Stomach (tissue), 9 donors: ENCODE data around the gene CYFIP1. TPM values are rescaled to one million over a fixed set of nuclear protein-coding genes. Genes with fewer than 3 reads are reported as not detected.

Source experiments
- DNase-seq, 2 donors: peaks; one replicate each; pipeline versions ENCODE4 v3.0.0 to v3.0.0-alpha.2; 2013 to 2019
- H3K27ac ChIP-seq, 5 donors: fragments of 200-600 bp in 4 of 5; sonication (generic) in 4 of 5; one replicate each; pipeline ENCODE4 v1.5.1; 2013 to 2019; ENCODE audit warnings: mild to moderate bottlenecking in 1 of 5, moderate library complexity in 1 of 5
- H3K27me3 ChIP-seq, 3 donors: fragments of 200-600 bp; sonication (generic); one replicate each; pipeline ENCODE4 v1.5.1; 2017 to 2019; ENCODE audit warnings: mixed run types in 1 of 3
- H3K36me3 ChIP-seq, 4 donors: fragments of 200-600 bp; sonication (generic); 1 replicate in 3 of 4; 2 replicates in 1 of 4; pipeline ENCODE4 v1.5.1; 2016 to 2019
- H3K4me1 ChIP-seq, 4 donors: fragments of 200-600 bp; sonication (generic); one replicate each; pipeline ENCODE4 v1.5.1; 2016 to 2019
- H3K4me3 ChIP-seq, 4 donors: fragments of 200-600 bp; sonication (generic) in 3 of 4; one replicate each; pipeline ENCODE4 v1.5.1; 2016 to 2019; ENCODE audit warnings: mild to moderate bottlenecking in 1 of 4
- H3K9me3 ChIP-seq, 4 donors: fragments of 200-600 bp; sonication (generic); one replicate each; pipeline ENCODE4 v1.5.1; 2016 to 2019
- EP300 ChIP-seq: sonication (generic); formaldehyde crosslinking; IDR thresholded peaks from one replicate; pipeline ENCODE4 v1.6.1; 2017; ENCODE audit warnings: antibody characterized with exemption
- POLR2A ChIP-seq, 4 donors: fragments of 450-650 bp; IDR thresholded peaks; one replicate each; pipeline ENCODE4 v1.6.1; 2016; ENCODE audit warnings: antibody characterized with exemption in 4 of 4, control low read depth in 2 of 4, mild to moderate bottlenecking in 1 of 4, moderate library complexity in 1 of 4
- POLR2AphosphoS5 ChIP-seq, 3 donors: sonication (generic); formaldehyde crosslinking; IDR thresholded peaks; one replicate each; pipeline ENCODE4 v1.6.1; 2016; ENCODE audit warnings: antibody characterized with exemption in 3 of 3
- WGBS, 5 donors: extraction: QIAGEN DNeasy Blood & Tissue Kit in 3 of 5; methylation state at CpG; one replicate each; pipeline versions ENCODE4 v1.1.5 to v1.1.7; 2013 to 2018; 5-methylcytosine and 5-hydroxymethylcytosine counted together
- intact Hi-C: fragments of 100-400 bp; cut with DNase I; formaldehyde crosslinking; loops from one replicate; pipeline ENCODE4 v1.15.1; 2023; ENCODE audit warnings: low total_unique reads
- polyA plus RNA-seq, 3 donors: library from polyadenylated mRNA; stranded (reverse); fragments of 200-250 nt; gene quantifications; one replicate each; pipeline ENCODE4 v1.2.3, GENCODE V29; 2013
- total RNA-seq, 5 donors: library from RNA; depleted of rRNA; stranded (reverse); fragments of >200 nt; gene quantifications; one replicate each; pipeline versions ENCODE4 v1.1.0 to v1.2.3, GENCODE V29; 2014 to 2016
- TF ChIP-seq, protein P1 (sequence below), 7 experiments: fragments of 450-650 bp in 4 of 7; fragments of 200-600 bp in 3 of 7; sonication (generic) in 3 of 7; IDR thresholded peaks; one replicate each; pipeline ENCODE4 v1.5.1; 2016 to 2019; ENCODE audit warnings: antibody characterized with exemption in 7 of 7, control low read depth in 2 of 7, mild to moderate bottlenecking in 1 of 7
- donor health status: healthy with polysubstance abuse.
- donor health status: Bipolar disorder and iron deficiency.
- donor health status: healthy.

CYFIP1 gene
- total and polyA plus RNA-seq, 8 donors, result 21.8 to 214 (median 61.6) TPM

DNA sequence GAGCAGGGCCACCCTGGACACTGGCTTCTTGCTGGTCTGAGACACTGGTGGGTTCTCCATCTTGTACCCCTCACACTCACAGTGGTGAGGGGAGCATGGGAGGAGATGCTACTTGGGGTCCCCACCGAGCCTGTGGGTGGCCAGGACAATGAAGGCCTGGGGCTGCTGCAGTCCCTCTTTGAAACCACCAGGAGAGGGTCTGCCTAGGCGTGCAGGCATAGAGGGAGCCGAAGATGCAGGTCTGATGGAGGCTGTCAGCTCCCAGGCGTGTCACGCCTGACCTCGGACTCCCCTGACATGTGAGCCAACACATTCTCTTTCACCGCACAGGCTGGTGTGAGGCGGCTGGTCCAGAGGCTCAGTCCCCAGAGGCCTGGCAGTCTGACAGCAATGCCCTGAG, 102.6 kb downstream of the CYFIP1 start:
- Histone ChIP-seq H3K27ac (no peak overlapping the region), H3K4me1 (no peaks in the 10 kb centered on the region), H3K4me3 (no peak overlapping the region), H3K27me3 (no peaks in the 10 kb centered on the region), H3K36me3 (peaks cover 72 to 100% (median 99%) of the 10 kb centered on the region in 4 donors), H3K9me3 (peaks cover 0 to 8% (median 0%) of the 10 kb centered on the region in 4 donors)
- intact Hi-C loops, result no loop called here
- DNase-seq, result no peak
- no peak for TF ChIP-seq POLR2AphosphoS5 (IDR thresholded peaks at IDR 0.05)
- TF ChIP-seq EP300, result no peak
- WGBS, 5 donors, result 94 to 100% (median 97%) methylated on average over 6 to 8 of the region's 8 CpGs

GRCh38 chr15:22877117-22877516, 103.1 kb downstream of the CYFIP1 start:
- Histone ChIP-seq H3K36me3 (peaks cover 73 to 100% (median 99%) of the 10 kb centered on the region in 4 donors), H3K4me3 (no peak overlapping the region), H3K9me3 (peaks cover 0 to 8% (median 0%) of the 10 kb centered on the region in 4 donors), H3K4me1 (no peaks in the 10 kb centered on the region), H3K27ac (no peak overlapping the region), H3K27me3 (no peaks in the 10 kb centered on the region)
- 93 to 98% (median 96%) methylated on average over 5 of the region's 5 CpGs for WGBS, 5 donors
- DNase-seq, result no peak
- TF ChIP-seq EP300 (no peak), POLR2AphosphoS5 (IDR thresholded peaks at IDR 0.05) (no peak), POLR2A (IDR thresholded peaks at IDR 0.05) (no peak)
- TF ChIP-seq, protein P1, sequence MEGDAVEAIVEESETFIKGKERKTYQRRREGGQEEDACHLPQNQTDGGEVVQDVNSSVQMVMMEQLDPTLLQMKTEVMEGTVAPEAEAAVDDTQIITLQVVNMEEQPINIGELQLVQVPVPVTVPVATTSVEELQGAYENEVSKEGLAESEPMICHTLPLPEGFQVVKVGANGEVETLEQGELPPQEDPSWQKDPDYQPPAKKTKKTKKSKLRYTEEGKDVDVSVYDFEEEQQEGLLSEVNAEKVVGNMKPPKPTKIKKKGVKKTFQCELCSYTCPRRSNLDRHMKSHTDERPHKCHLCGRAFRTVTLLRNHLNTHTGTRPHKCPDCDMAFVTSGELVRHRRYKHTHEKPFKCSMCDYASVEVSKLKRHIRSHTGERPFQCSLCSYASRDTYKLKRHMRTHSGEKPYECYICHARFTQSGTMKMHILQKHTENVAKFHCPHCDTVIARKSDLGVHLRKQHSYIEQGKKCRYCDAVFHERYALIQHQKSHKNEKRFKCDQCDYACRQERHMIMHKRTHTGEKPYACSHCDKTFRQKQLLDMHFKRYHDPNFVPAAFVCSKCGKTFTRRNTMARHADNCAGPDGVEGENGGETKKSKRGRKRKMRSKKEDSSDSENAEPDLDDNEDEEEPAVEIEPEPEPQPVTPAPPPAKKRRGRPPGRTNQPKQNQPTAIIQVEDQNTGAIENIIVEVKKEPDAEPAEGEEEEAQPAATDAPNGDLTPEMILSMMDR (IDR thresholded peaks at IDR 0.05), result no peak
- intact Hi-C loops, result no loop called here

DNA sequence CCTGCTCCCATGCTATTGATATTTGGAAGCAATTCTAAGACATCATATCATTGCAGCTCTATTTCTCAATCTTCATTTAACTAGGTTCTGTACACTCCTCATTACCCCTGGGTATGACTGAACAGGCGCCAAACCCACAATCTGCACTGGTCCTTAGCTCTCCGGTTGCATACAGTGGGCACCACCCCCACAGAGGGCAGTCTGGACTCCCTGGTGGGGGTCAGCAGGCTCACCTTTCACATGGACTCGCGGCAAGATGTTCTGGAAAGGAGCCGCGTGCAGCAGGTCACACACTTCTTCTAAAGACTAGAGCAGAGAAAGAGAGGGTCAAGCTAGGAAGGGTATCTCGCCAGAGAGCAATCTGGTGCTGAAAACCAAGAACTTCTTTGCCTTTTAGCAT, 105.2 kb downstream of the CYFIP1 start:
- 93 to 97% (median 95%) methylated on average over 7 of the region's 7 CpGs for WGBS, 5 donors
- intact Hi-C loops, result no loop called here
- no peaks in the 10 kb centered on the region for H3K4me1 ChIP-seq

DNA sequence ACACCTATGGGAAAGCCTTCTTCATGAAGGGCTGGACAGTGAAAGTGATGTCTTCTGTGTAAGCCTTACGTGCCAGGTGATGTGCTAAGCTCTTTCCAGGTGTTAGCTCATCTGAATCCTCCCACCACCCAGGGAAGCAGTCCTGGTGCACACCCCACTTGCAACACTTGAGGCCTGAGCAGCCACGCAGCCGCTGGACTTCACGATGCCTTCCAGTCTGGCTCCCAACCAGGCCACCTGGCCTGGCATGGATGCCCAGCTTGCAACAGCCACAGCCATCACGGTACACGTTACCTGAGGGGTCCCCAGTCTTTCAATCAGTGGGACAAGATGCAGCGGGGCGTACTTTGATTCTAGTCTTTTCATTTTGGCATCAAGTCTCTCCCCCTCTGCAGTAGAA, 105.9 kb downstream of the CYFIP1 start:
- WGBS, 5 donors, result 95 to 98% (median 97%) methylated on average over 8 of the region's 8 CpGs
- TF ChIP-seq POLR2A (IDR thresholded peaks at IDR 0.05), result no peak
- TF ChIP-seq POLR2AphosphoS5 (IDR thresholded peaks at IDR 0.05), result no peak
- no peak for TF ChIP-seq EP300
- TF ChIP-seq, protein P1 (IDR thresholded peaks at IDR 0.05), result no peak
- Histone ChIP-seq H3K27ac (no peak overlapping the region), H3K9me3 (peaks cover 0 to 8% (median 0%) of the 10 kb centered on the region in 4 donors), H3K27me3 (no peaks in the 10 kb centered on the region), H3K4me3 (no peak overlapping the region), H3K36me3 (peaks cover 66 to 100% (median 99%) of the 10 kb centered on the region in 4 donors), H3K4me1 (no peaks in the 10 kb centered on the region)
- no peak for DNase-seq
- intact Hi-C loops, result no loop called here

More for the DNA sequence above, 105.2 kb downstream of the CYFIP1 start:
- Histone ChIP-seq H3K27me3 (no peaks in the 10 kb centered on the region), H3K9me3 (peaks cover 0 to 8% (median 0%) of the 10 kb centered on the region in 4 donors), H3K4me3 (no peak overlapping the region), H3K36me3 (peaks cover 68 to 100% (median 99%) of the 10 kb centered on the region in 4 donors), H3K27ac (no peak overlapping the region)
- TF ChIP-seq POLR2AphosphoS5 (IDR thresholded peaks at IDR 0.05) (no peak), EP300 (no peak), POLR2A (IDR thresholded peaks at IDR 0.05) (no peak)
- TF ChIP-seq, protein P1 (IDR thresholded peaks at IDR 0.05), result no peak
- no peak for DNase-seq

GRCh38 chr15:22873841-22874240, 106.3 kb downstream of the CYFIP1 start:
- TF ChIP-seq POLR2A (IDR thresholded peaks at IDR 0.05) (no peak), EP300 (no peak)
- peaks cover 0 to 1% (median 0%) of the 10 kb centered on the region in 4 donors for H3K4me1 ChIP-seq
- intact Hi-C loops, result no loop called here
- H3K9me3 ChIP-seq, result peaks cover 0 to 8% (median 0%) of the 10 kb centered on the region in 4 donors
- no peak overlapping the region for H3K4me3 ChIP-seq
- H3K36me3 ChIP-seq, result peaks cover 67 to 100% (median 99%) of the 10 kb centered on the region in 4 donors
- WGBS, 5 donors, result 92 to 97% (median 96%) methylated on average over 5 to 9 of the region's 9 CpGs
- H3K27me3 ChIP-seq, result no peaks in the 10 kb centered on the region
- DNase-seq, result no peak
- H3K27ac ChIP-seq, result no peak overlapping the region
